Measurements from ENCODE around the gene EML4.
A peak's percentile ranks its signal among the peaks of the same experiment; 100 is the strongest.
"Not testable (repeated sequence)": the region's sequence is repeated elsewhere in the genome, so short reads cannot be mapped to it uniquely, and the experiment has no call there.

The EML4 gene

GRCh38 chr2:42249887-42250286, 80.7 kb downstream of the EML4 start:
- no peaks in the 10 kb centered on the region for H3K9me3 Mint-ChIP-seq
- peaks cover 26% of the 10 kb centered on the region for H3K4me1 Mint-ChIP-seq (ENCODE audit: low read depth)
- no peak overlapping the region for H3K4me3 Mint-ChIP-seq
- H3K27ac Mint-ChIP-seq = no peak overlapping the region
- peaks cover 41% of the 10 kb centered on the region for H3K36me3 Mint-ChIP-seq (ENCODE audit: low read depth)
- no peaks in the 10 kb centered on the region for H3K27me3 Mint-ChIP-seq (ENCODE audit: low read depth)

DNA sequence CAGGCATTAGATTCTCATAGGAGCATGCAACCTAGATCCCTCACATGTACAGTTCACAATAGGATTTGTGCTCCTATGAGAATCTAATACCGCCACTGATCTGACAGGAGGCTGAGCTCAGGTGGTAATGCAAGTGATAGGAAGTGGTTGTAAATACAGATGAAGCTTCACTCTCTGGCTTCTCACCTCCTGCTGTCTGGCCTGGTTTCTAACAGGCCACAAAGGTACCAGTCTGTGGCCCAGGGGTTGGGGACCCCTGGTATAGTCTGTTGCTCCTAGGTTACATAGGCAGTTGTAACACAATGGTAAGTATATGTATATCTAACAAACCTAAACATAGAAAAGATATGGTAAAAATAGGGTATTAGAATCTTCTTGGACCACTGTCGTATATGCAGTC, 81.8 kb downstream of the EML4 start:
- peaks cover 30% of the 10 kb centered on the region for H3K4me1 Mint-ChIP-seq (ENCODE audit: low read depth)
- no peak overlapping the region for H3K27ac Mint-ChIP-seq
- no peaks in the 10 kb centered on the region for H3K27me3 Mint-ChIP-seq (ENCODE audit: low read depth)
- H3K36me3 Mint-ChIP-seq (ENCODE audit: low read depth) = peaks cover 41% of the 10 kb centered on the region
- no peak overlapping the region for H3K4me3 Mint-ChIP-seq
- no peaks in the 10 kb centered on the region for H3K9me3 Mint-ChIP-seq

DNA sequence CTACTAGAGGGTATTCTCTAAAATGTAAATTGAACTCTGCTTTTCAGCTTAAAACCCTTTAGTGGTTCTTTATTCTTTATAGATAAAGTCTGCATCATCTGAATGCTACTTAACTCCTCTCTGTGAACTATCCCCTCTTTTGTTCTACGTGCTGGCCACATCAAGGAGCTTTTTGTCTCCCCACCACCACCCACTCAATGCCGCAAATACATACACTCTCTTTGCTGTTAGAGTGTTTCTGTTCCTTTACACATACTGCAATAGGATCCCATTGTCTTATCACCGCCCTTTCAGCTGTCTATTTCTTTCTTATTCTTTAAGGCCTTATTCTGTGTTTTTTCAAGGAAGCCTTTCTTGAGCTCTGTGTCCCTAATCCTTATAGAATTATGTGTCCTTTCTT, 83.3 kb downstream of the EML4 start:
- no peaks in the 10 kb centered on the region for H3K27me3 Mint-ChIP-seq (ENCODE audit: low read depth)
- H3K27ac Mint-ChIP-seq = no peak overlapping the region
- no peaks in the 10 kb centered on the region for H3K9me3 Mint-ChIP-seq
- H3K4me1 Mint-ChIP-seq (ENCODE audit: low read depth) = peaks cover 40% of the 10 kb centered on the region
- peaks cover 35% of the 10 kb centered on the region for H3K36me3 Mint-ChIP-seq (ENCODE audit: low read depth)
- H3K4me3 Mint-ChIP-seq = no peak overlapping the region

DNA sequence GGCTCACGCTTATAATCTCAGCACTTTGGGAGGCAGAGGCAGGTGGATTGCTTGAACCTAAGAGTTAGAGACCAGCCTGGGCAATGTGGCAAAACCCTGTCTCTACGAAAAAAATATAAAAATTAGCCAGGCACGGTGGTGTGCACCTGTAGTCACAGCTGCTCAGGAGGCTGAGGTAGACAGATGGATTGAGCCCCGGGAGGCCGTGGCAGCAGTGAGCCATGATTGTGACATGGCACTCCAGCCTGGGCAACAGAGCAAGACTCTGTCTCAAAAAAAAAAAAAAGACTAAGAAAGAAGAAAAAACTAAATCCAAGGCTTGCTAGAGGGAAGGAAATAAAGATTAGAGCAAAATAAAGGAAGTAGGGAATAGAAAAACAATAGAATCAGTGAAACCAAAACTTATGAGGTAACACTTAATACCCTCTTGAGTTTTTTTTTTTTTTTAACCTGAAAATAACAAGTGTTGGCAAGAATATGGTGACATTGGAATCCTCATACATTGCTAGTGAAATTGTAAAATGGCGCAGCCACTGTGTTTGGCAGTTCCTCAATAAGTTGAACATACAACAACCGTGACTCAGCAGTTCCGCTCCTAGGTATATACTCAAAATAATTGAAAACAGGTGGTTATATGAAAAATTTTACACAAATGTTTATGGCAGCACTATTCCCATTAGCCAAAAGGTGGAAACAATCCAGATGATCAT, 85.2 kb downstream of the EML4 start:
- Mint-ChIP-seq H3K4me3 (no peak overlapping the region), H3K27ac (no peak overlapping the region), H3K36me3 (ENCODE audit: low read depth) (peaks cover 38% of the 10 kb centered on the region)

DNA sequence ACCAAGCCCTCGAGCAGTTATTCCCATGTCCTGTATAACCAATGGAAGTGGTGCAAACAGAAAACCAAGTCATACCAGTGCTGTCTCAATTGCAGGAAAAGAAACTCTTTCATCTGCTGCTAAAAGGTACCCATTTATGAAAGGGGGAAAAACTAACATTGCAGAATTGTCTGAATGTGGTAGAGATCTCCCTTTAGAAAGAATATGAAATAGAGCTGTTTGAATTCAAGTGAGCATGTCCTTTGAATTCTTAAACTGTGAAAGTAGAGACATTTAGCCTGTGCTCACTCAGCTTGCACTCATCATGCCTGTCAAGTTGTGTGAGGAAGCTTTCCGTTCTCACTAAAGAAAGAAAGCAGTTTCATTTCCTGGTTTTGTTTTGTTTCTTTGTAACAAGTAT, 87.4 kb downstream of the EML4 start:
- Mint-ChIP-seq H3K36me3 (ENCODE audit: low read depth) (peaks cover 32% of the 10 kb centered on the region), H3K27ac (peak overlapping the region; percentile 77)

More for the DNA sequence above, 85.2 kb downstream of the EML4 start:
- no peaks in the 10 kb centered on the region for H3K9me3 Mint-ChIP-seq
- H3K4me1 Mint-ChIP-seq (ENCODE audit: low read depth) = peaks cover 41% of the 10 kb centered on the region
- no peaks in the 10 kb centered on the region for H3K27me3 Mint-ChIP-seq (ENCODE audit: low read depth)

DNA sequence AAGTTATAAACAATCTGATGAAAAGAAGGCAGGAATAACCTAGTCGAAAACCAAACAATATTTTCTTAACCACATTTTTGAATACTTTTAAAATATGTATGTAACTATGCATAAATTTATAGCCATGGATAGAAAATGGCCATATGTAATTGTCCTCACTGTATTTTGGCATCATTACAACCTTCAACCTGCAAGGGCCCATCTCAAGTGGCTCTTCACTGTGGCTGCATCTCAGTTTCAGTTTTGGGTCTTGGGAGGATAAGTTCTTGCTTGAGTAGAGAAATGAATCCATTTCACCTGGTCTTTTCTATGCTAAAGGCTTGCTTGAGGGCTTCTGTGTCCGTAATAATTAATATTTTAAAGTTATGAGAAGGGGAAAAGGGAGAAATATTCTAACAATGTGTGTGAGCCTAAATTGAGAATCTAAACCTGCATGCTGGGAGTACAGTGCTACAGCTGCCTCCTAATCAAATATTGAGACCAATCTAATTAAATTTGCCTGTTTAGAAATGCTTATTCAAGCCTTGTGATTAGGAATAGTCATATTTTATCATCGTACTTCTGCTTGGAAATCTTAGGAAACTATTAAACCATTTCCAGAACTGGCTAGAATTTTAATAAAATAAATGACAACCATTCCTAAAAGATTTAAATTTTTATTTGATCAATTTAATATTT, 92.5 kb downstream of the EML4 start:
- Mint-ChIP-seq H3K4me1 (ENCODE audit: low read depth) (peaks cover 8% of the 10 kb centered on the region), H3K36me3 (ENCODE audit: low read depth) (peaks cover 19% of the 10 kb centered on the region), H3K9me3 (no peaks in the 10 kb centered on the region), H3K27ac (no peak overlapping the region), H3K4me3 (no peak overlapping the region), H3K27me3 (ENCODE audit: low read depth) (no peaks in the 10 kb centered on the region)

More for the DNA sequence above, 87.4 kb downstream of the EML4 start:
- Mint-ChIP-seq H3K9me3 (no peaks in the 10 kb centered on the region), H3K27me3 (ENCODE audit: low read depth) (no peaks in the 10 kb centered on the region), H3K4me3 (peak overlapping the region; percentile 52), H3K4me1 (ENCODE audit: low read depth) (peaks cover 36% of the 10 kb centered on the region)

DNA sequence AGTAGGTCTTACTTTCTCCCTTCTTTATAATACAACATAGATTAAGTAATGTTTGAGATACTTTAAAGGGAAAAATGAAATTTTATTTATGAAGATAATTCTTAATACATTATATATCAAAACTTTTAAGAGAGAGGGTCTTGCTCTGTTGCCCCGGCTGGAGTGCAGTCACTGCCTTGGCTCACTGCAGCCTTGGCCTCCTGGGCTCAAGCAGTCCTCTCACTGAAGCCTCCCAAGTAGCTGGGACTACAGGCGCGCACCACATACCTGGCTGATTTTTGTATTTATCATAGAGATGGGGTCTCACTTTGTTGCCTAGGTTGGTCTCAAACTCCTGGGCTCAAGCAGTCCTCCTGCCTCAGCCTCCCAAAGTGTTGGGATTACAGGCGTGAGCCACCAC, 97.1 kb downstream of the EML4 start:
- no peak overlapping the region for H3K4me3 Mint-ChIP-seq
- no peaks in the 10 kb centered on the region for H3K9me3 Mint-ChIP-seq
- H3K4me1 Mint-ChIP-seq (ENCODE audit: low read depth) = peaks cover 12% of the 10 kb centered on the region
- H3K27ac Mint-ChIP-seq = no peak overlapping the region
- H3K27me3 Mint-ChIP-seq (ENCODE audit: low read depth) = no peaks in the 10 kb centered on the region
- H3K36me3 Mint-ChIP-seq (ENCODE audit: low read depth) = peaks cover 16% of the 10 kb centered on the region

GRCh38 chr2:42267530-42267929, 98.4 kb downstream of the EML4 start:
- Mint-ChIP-seq H3K27ac (no peak overlapping the region), H3K27me3 (ENCODE audit: low read depth) (no peaks in the 10 kb centered on the region), H3K4me3 (no peak overlapping the region), H3K4me1 (ENCODE audit: low read depth) (peaks cover 9% of the 10 kb centered on the region), H3K9me3 (no peaks in the 10 kb centered on the region), H3K36me3 (ENCODE audit: low read depth) (peaks cover 10% of the 10 kb centered on the region)

DNA sequence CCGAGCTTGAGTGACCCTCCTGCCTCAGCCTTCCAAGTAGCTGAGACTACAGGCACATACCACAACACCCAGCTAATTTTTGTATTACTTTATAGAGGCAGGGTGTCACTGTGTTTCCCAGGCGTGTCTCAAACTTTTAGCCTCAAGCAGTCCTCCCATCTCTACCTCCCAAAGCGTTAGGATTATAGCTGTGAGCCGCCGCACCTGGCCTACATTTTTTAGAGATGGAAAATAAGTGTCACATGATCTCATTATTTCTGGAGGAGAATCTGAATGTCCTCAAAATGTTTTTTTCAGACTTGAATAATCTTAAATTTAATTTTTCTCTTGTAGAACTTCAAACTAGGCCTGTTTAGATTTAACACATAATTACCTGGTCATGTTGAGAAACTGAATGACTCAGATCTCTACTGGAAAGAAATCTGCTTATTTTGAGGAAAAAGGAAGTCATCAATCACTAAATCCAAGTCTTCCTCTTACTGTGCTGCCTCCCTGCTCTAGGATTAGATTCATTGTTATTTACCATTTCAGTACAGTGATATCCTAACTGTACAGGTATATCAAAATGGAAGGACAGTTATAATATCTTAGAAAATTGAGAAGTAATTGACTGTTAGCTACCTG, 99.5 kb downstream of the EML4 start:
- Mint-ChIP-seq H3K27me3 (ENCODE audit: low read depth) (no peaks in the 10 kb centered on the region), H3K36me3 (ENCODE audit: low read depth) (peaks cover 10% of the 10 kb centered on the region), H3K4me3 (no peak overlapping the region), H3K27ac (no peak overlapping the region), H3K4me1 (ENCODE audit: low read depth) (peaks cover 13% of the 10 kb centered on the region), H3K9me3 (no peaks in the 10 kb centered on the region)

- no peaks in the 10 kb centered on the region for H3K9me3 Mint-ChIP-seq
- H3K27me3 Mint-ChIP-seq (ENCODE audit: low read depth) = no peaks in the 10 kb centered on the region
- peaks cover 13% of the 10 kb centered on the region for H3K36me3 Mint-ChIP-seq (ENCODE audit: low read depth)
- H3K4me3 Mint-ChIP-seq = no peak overlapping the region
- no peak overlapping the region for H3K27ac Mint-ChIP-seq
- peaks cover 13% of the 10 kb centered on the region for H3K4me1 Mint-ChIP-seq (ENCODE audit: low read depth)
These were observed 101.6 kb downstream of the EML4 start for GRCh38 chr2:42270757-42271156.

GRCh38 chr2:42271246-42271645, 102.1 kb downstream of the EML4 start:
- peaks cover 14% of the 10 kb centered on the region for H3K36me3 Mint-ChIP-seq (ENCODE audit: low read depth)
- not testable (repeated sequence) for H3K27me3 Mint-ChIP-seq (ENCODE audit: low read depth); H3K27ac Mint-ChIP-seq; H3K4me3 Mint-ChIP-seq; H3K9me3 Mint-ChIP-seq
- peaks cover 14% of the 10 kb centered on the region for H3K4me1 Mint-ChIP-seq (ENCODE audit: low read depth)

GRCh38 chr2:42274863-42275262, 105.7 kb downstream of the EML4 start:
- H3K27ac Mint-ChIP-seq = no peak overlapping the region
- H3K4me3 Mint-ChIP-seq = no peak overlapping the region
- peaks cover 9% of the 10 kb centered on the region for H3K4me1 Mint-ChIP-seq (ENCODE audit: low read depth)
- no peaks in the 10 kb centered on the region for H3K27me3 Mint-ChIP-seq (ENCODE audit: low read depth)
- no peaks in the 10 kb centered on the region for H3K9me3 Mint-ChIP-seq
- H3K36me3 Mint-ChIP-seq (ENCODE audit: low read depth) = peaks cover 14% of the 10 kb centered on the region

DNA sequence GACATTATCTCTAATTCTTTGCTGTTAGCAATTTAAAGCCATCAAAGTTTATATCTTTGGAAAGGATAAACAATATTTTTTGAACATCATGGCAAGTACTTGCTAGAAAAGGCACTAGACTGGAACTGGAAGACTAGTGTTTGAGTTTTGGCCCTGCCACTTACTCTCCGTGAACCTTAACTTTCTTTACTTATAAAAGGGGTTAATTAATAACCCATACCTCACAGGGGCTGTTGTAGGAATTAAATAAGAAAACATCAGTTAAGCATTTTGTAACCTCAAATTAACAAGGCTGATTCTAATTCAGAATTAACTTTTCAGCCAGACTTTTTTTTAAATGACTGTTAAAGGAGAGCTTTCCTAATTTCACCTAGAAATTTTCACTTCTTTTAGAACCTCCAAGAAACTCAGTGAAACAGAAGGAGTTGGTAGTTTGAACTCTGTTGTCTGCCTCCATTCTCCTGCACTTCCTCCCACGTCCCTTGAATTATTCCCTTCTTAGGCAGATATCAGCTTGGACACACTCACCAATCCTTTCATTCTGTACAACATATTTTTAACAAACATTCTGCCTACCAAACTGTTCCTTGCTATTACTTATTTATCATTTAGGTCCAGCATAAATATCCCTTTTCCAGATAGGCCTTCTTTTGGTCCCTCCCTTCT, 112.4 kb downstream of the EML4 start:
- Mint-ChIP-seq H3K36me3 (ENCODE audit: low read depth) (peaks cover 30% of the 10 kb centered on the region), H3K27ac (peak overlapping the region; percentile 16), H3K27me3 (ENCODE audit: low read depth) (no peaks in the 10 kb centered on the region), H3K4me1 (ENCODE audit: low read depth) (peaks cover 9% of the 10 kb centered on the region), H3K4me3 (no peak overlapping the region), H3K9me3 (no peaks in the 10 kb centered on the region)

DNA sequence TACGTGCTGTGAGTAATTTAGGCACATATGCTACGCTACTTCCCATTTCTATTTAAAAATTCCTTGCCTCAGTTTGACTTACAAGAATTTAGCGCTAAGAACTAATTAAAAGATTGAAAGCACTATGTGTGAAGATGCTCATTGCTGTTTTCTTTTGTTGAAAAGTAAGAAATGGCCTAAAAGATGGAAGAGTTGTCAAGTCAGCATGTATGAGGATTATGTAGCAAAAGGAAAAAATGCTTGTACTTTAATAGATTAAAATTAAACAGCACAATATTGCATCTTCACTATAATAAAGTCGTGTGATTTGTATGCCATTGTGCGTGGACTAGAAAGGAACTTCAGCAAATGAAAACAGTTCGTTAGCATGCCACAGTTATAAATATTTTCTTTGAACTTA, 114.9 kb downstream of the EML4 start:
- Mint-ChIP-seq H3K27me3 (ENCODE audit: low read depth) (no peaks in the 10 kb centered on the region), H3K9me3 (no peaks in the 10 kb centered on the region), H3K36me3 (ENCODE audit: low read depth) (peaks cover 35% of the 10 kb centered on the region), H3K4me1 (ENCODE audit: low read depth) (peaks cover 18% of the 10 kb centered on the region), H3K27ac (no peak overlapping the region), H3K4me3 (no peak overlapping the region)
